PFSK-1 (cell line): ENCODE data around the gene MAGOH.

Experiments
- FOXP2 ChIP-seq: optimal IDR thresholded peaks from 2 replicates; pipeline ENCODE3; 2011; ENCODE audit warnings: borderline replicate concordance, control low read depth, inconsistent platforms; ENCODE audit not compliant: insufficient read depth; ENCODE audit errors: extremely low read length, extremely low read depth
- POLR2AphosphoS5 ChIP-seq: IDR thresholded peaks from 2 replicates; pipeline ENCODE4 v1.6.1; 2012; ENCODE audit warnings: low read depth, mild to moderate bottlenecking, control low read depth, low read length, moderate library complexity
- SIN3A ChIP-seq: IDR thresholded peaks from 2 replicates; pipeline ENCODE4 v1.6.1; 2012; ENCODE audit warnings: mild to moderate bottlenecking, low read length, moderate library complexity, borderline replicate concordance; ENCODE audit not compliant: insufficient read depth
- TAF1 ChIP-seq: IDR thresholded peaks from 2 replicates; pipeline ENCODE4 v1.6.1; 2012; ENCODE audit warnings: low read length, control low read depth, borderline replicate concordance; ENCODE audit not compliant: insufficient read depth
- TF ChIP-seq, protein P1 (sequence below), 2 experiments: IDR thresholded peaks; 2 replicates each; pipeline versions ENCODE4 v1.6.1 to v1.8.0; 2011 to 2012; ENCODE audit warnings: low read depth in 2 of 2, low read length in 2 of 2, control low read depth in 1 of 2, inconsistent platforms in 1 of 2, mild to moderate bottlenecking in 1 of 2, moderate library complexity in 1 of 2; ENCODE audit not compliant: insufficient read depth in 1 of 2

DNA sequence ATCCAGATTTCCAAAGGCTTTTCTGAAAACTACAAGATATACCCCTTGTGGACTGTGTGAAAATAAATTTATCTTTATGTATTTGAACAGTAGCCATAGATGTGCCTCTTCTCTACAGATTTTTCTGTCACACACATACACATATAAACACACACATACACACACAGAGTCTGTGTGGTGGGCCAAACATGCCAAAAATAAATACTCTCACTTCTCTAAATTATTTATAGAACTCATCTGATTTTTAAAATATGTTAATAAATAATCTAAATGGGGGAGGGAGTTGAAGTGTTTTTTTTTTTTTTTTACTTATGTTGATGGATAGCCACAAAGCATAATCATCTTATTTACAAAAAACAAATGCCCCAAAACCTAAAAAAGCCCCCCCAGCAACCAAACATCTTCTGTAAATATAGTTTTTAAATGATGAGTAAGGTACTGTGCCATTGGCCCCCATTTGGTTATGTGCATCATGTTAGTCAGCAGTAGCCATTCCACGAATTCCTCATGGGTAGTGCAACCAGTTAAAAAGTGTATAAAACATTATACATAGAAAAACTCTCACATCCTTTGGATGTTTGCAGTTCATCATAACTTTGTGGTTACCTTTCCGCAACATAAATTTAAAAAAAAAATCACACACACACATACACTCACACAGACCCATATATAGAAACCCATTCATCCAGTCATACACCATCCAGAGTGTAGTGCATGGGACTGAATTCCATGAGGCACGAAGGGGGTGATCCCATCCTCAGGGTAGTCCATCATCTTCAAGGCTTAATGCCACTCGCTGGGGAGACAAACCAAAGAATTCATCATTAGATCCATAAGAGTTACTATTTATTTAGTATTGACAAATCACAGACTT, 8.2 kb upstream of the MAGOH start:
- TF ChIP-seq SIN3A = no peak
- no peak for TF ChIP-seq TAF1
- TF ChIP-seq POLR2AphosphoS5 = no peak
- TF ChIP-seq, protein P1, sequence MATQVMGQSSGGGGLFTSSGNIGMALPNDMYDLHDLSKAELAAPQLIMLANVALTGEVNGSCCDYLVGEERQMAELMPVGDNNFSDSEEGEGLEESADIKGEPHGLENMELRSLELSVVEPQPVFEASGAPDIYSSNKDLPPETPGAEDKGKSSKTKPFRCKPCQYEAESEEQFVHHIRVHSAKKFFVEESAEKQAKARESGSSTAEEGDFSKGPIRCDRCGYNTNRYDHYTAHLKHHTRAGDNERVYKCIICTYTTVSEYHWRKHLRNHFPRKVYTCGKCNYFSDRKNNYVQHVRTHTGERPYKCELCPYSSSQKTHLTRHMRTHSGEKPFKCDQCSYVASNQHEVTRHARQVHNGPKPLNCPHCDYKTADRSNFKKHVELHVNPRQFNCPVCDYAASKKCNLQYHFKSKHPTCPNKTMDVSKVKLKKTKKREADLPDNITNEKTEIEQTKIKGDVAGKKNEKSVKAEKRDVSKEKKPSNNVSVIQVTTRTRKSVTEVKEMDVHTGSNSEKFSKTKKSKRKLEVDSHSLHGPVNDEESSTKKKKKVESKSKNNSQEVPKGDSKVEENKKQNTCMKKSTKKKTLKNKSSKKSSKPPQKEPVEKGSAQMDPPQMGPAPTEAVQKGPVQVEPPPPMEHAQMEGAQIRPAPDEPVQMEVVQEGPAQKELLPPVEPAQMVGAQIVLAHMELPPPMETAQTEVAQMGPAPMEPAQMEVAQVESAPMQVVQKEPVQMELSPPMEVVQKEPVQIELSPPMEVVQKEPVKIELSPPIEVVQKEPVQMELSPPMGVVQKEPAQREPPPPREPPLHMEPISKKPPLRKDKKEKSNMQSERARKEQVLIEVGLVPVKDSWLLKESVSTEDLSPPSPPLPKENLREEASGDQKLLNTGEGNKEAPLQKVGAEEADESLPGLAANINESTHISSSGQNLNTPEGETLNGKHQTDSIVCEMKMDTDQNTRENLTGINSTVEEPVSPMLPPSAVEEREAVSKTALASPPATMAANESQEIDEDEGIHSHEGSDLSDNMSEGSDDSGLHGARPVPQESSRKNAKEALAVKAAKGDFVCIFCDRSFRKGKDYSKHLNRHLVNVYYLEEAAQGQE (IDR thresholded peaks at IDR 0.05; ENCODE audit: insufficient read depth in 1 of 2, low read depth in 2 of 2, low read length in 2 of 2) = no peak
- no peak for TF ChIP-seq FOXP2
